ENCODE results near the gene KIAA0232.
"Not testable (repeated sequence)": the region's sequence is repeated elsewhere in the genome, so short reads cannot be mapped to it uniquely, and the experiment has no call there.

The KIAA0232 gene

GRCh38 chr4:6905516-6906445, 123.3 kb downstream of the KIAA0232 start:
- DNase-seq: no peak

DNA sequence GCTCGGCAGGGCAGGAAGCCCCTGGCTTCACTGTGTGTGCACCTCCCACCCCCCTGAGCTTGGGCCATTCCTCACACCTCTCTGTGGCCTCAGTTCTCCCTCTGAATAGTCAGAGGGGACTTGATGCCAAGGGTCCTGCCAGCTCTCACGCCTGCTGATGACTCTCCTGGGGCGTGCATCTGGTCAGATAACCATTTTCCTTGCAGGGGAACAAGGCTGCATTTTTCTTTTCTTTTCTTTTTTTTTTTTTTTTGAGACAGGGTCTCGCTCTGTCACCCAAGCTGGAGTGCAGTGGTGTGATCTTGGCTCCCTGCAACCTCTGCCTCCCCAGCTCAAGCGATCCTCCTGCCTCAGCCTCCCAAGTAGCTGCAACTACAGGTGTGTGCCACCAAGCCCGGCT, 124.0 kb downstream of the KIAA0232 start:
- DNase-seq: not testable (repeated sequence)

DNA sequence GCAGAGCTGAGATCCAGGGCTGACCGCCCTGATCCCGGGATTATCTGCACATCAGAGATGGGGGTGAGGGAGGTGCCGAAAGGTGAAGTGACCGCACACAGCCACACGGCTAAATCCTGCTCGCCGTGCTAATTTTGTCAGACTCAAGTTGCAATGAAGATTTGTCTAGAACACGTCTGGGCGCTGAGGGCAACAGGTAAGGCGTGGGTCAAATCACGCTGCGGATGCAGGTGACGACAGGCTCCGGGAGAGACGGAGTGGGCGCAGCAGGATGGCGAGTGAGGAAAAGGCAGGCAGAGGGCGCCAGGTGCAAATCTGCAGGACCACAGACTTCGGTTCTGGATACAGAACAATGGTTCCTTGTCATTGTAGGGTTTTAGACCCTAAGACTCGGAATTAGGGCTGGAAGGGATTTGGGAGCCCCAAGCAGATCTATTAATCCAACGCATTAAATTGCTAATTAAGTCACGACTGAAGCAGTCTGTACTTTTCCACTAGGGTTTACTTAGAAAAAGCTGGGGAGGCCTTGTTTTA, 125.2 kb downstream of the KIAA0232 start:
- DNase-seq: peak; percentile 18

- no peak for DNase-seq
Measured at GRCh38 chr4:6908432-6909112, 126.0 kb downstream of the KIAA0232 start.

- peak; percentile 90 for DNase-seq
Measured at GRCh38 chr4:6909113-6909969, 126.8 kb downstream of the KIAA0232 start, which contains the start of gene TBC1D14. Gene TBC1D14 (plus strand): TSS chr4:6909826. CDS start chr4:6923390, 13,564 bp downstream.

DNA sequence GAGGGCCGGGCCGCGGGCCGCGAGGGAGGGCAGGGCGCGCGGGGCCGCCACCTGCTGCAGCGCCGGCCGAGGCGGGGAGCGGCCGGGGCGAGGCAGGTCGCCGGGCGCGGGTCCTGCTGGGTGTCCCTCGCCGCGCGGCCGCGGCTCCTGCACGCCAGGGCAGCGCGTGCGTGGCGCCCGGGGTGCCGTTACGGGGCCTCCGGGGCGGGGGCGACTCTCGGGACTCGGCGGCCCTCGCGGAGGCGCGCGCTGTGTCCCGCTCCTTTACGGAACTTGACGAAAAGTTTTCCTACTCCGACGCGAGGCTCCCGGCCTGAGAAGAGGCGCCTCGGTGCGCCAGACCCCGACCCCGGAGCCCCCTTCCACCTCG, 127.4 kb downstream of the KIAA0232 start:
- DNase-seq: no peak

GRCh38 chr4:6910340-6910959, 127.9 kb downstream of the KIAA0232 start:
- DNase-seq: peak; percentile 21

DNA sequence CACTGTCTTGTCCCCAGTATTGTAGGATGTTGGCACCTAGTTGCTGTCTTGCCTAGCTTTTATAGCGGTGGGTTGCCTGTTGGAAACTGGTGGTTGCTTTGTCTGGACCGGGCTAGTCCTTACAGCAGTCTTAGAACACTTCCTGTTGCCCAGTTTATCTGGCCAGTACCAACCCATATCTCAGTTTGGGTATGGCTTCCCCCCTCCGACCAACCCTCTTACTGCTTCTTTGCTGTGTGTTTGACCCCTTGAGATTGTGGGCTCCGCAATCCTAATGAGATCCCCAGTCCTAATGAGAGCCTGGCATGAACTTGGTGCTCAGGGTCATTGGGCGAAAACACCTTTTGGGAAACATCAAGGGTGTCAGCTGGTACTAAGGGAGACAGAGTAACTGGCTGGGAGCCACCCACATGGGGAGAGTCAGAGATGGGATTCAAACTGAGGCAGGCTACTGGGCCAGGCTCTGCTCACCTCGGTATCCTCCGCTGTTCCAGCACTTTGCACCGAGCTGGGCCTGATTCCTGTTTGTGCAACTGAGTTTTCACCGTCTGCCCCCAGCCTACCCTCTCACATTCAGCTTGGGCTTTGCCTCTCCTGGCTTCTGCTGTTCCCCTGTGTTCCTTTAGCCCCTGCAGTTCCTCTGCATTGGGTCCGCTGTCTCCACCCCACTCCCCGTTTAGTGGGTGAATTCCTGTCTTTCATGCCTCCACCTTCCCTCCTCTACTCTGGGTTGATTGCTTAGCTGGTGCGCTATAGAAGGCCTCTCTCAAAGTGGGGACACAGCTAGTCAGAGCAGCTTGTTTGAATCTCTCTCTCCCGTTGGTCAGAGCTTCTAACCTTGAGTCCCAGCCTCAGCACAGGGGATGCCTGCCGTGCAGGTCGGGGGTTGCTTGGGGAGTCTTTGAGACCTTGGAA, 128.7 kb downstream of the KIAA0232 start:
- DNase-seq: no peak

DNA sequence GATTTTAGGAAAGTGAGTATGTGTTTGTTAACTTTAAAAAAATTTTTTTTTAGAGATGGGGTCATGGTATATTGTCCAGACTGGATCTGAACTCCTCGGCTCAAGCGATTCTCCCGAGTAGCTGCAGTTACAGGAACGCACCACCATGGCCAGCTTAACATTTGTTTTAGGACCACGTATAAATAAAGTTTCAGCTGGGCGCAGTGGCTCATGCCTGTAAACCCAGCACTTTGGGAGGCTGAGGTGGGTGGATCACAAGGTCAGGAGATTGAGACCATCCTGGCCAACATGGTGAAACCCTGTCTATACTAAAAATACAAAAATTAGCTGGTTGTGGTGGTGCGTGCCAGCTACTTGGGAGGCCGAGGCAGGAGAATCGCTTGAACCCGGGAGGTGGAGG, 129.4 kb downstream of the KIAA0232 start:
- DNase-seq: not testable (repeated sequence)

DNA sequence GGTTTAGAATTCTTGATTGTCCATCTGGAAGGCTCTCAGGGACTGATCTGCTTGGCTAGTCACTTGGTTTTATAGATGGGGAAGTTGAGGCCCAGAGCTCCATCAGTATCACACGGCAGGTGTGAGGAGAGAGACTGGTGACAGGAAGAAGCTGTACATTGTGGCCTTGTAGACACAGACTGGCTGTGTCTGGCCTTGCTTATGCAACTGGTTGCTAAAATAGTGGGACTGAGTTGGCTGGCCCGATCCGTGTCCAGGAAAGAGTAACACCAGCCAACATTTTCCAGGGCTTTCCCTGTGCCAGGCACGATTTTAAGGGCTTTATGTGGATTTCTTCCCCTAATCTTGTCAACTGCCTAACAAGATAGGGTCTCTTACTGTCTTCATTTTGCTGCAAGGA, 129.9 kb downstream of the KIAA0232 start:
- DNase-seq: no peak

GRCh38 chr4:6913350-6913905, 130.9 kb downstream of the KIAA0232 start:
- no peak for DNase-seq

DNA sequence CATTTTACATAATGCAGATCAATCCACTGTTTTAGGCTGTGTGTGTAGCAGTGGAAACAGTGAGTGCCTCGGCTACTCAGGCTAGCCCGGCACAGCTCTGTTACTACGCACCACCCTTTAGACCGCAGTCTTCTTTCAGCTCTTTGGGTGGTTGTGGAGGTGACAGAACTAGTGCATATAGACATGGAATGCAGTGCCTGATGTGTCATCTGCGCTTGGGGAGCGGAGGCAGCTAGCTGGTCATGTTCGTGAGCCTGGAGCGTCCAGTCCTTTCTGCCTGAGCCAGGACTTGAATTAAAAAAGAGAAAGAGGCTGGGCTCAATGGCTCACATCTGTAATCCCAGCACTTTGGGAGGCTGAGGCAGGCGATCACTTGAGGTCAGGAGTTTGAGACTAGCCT, 131.9 kb downstream of the KIAA0232 start:
- no peak for DNase-seq

DNA sequence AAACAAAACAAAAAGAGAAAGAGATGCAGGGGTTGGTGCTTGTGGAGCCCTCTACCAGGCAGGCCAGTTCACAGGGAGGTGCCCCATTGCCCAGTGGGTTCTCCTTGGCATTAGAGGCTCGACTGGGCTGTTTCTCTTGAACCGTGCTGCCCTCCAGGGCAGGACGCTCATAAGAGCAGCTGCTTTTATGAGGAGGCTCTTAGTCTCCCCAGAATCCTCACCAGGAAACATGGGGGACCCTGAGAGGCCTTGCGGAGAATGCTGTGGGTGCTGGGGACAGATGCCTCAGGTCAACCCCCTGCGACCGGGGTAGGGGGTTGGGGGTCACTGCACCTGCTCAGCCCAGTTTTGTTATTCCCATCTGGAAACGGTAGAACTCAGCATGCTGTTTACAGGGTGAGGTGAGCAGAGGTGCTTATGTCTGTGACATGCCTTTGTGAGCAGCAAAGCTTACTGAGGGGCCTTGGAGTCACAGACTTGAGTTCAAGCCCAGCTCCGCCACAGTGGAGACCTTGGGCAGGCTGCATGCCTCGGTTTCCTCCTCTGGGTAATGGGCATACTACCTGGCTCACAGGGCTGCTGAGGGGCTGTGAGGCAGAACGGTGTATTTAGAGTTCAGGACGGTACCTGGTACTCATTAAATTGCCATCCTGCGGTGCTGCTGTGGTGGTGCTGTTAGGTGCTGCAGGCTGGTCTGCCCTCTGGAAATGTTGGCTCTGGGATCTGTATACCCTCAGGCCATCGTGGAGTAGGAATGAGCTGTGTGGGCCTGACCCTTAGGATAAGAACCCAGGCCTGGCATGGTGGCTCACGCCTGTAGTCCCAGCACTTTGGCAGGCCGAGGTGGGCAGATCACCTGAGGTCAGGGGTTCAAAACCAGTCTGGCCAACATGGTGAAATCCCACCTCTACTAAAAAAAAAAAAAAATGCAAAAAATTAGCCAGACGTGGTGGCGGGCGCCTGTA, 132.8 kb downstream of the KIAA0232 start:
- DNase-seq: no peak

- no peak for DNase-seq
Measured at GRCh38 chr4:6916069-6916586, 133.6 kb downstream of the KIAA0232 start.

DNA sequence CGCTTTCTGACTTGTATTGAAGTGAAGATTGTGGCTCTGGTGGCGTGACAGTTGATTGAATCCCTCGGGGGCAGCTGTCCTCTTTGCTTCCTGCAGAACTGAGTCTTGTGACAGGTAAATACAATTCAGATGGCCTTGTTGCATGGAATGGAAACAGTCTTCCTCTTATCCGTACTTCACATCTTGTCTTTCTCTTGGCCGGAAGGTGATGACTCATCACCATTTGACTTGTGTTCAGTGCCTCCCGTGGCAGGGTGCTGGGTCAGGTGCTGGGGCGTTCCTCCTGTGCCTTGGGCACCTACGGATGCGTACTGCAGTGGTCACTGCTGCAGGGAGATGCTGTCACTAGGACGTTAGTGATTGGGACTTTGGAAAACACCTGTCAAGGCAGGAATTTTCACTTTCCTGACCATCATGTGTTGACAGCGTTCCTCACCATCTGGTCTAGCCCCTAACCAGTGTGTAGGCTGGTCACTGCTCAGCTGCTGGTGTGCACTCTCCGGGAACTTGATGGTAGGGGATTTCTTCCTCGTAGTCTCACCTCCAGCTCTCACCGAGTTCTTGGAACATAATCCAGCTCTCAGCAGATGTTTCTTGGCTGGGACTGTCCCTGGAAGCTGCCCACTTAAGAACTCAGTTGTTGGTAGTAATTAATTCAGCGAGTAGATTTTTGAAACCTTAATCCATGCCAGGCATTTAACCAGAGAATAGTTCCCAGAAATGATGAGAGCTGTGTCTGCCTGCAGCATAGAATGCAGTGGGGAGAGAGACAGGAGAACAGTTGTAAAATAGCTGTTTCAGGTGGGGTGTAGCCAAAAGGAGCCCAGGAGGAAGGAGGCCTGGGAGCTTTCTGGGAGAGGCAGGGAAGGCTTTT, 134.3 kb downstream of the KIAA0232 start:
- DNase-seq: peak; percentile 73

DNA sequence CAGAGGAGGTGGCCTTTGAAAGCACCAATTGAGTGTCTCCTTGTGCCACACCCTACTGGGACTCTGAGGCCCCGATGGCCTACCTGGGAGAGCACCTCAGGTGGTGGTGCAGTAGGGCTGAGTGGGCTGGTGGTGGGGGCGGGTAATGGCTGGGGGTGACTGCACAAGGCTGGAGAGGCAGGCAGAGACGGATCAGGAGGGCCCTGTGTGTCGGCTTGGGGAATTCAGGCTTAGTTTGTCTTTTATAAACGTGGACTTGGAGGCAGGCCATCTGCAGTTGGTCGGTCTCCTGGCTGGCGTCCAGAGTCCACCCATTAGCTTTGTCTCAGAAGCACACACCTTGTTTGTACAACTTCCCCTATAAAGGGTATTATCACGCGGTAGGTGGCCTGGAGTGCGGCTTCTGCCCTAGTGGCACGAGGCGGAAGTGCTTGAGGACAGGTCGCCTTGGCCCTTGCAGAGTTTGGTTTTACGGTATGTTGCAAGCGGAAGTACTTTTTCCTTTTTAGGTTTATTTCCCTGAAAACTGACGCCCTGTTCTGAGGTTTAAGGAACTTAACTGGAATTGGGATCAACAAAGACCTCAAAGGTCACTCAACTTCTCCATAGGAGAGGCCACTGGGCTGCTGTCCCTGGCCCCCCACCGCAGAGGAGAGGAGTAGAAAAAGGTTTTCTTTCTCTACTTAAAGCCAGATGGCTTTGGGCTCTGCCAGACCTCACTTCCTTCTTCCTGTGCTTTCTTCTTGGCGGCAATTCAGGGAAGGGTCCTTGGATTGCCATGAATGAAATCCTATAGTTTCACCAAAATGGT, 135.1 kb downstream of the KIAA0232 start:
- peak; percentile 41 for DNase-seq

DNA sequence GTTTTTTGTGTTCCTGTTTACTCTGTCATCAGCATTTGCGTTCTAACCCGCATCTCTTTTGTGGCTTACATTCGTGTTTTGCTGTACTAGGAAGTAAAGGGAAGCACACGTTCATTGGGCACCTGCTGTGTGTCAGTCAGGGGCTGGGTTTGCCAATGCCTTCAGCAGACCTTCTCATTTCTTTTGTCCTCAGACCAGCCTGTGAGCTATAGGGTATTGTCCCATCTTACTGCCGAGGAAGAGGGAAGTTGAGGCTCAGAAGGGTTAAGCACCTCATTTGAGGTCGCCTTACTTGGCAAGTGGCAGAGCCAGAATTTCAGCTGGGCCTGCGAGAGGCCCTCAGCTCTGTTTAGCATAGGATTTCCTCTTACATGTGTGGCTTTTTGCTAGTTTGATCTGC, 135.8 kb downstream of the KIAA0232 start:
- peak; percentile 28 for DNase-seq
